Measurements from ENCODE around the gene MYBPH. TPM values are rescaled to one million over a fixed set of nuclear protein-coding genes. Genes with fewer than 3 reads are reported as not detected.
A peak's percentile ranks its signal among the peaks of the same experiment; 100 is the strongest.

MYBPH gene
- polyA plus RNA-seq, 2 of the 4 experiments (the other 2 are of a cell fraction): not detected

GRCh38 chr1:203216274-203217138 lies 40.9 kb upstream of the MYBPH start (continued):
- TF ChIP-seq TP53 (CRISPR knock-in tag; IDR thresholded peaks at IDR 0.05) (no peak), EHF (CRISPR knock-in tag; IDR thresholded peaks at IDR 0.05) (no peak), MAZ (IDR thresholded peaks at IDR 0.05; ENCODE audit: borderline replicate concordance, low read depth, low read length) (no peak), EHMT2 (IDR thresholded peaks at IDR 0.05; ENCODE audit: low read depth) (no peak), BCL3 (IDR thresholded peaks at IDR 0.05) (no peak), E2F6 (IDR thresholded peaks at IDR 0.05; ENCODE audit: borderline replicate concordance, low read depth) (no peak), CTCF (IDR thresholded peaks at IDR 0.05) (peak; percentile 90), CBX2 (IDR thresholded peaks at IDR 0.05; ENCODE audit: borderline replicate concordance, low read depth) (no peak), HDAC2 (IDR thresholded peaks at IDR 0.05) (no peak), HOXB13 (CRISPR knock-in tag; IDR thresholded peaks at IDR 0.05; ENCODE audit: low read depth) (no peak), CHD2 (IDR thresholded peaks at IDR 0.05; ENCODE audit: low read length, partially characterized antibody) (no peak), BHLHE40 (IDR thresholded peaks at IDR 0.05; ENCODE audit: low read depth, low read length) (no peak), NFE2L2 (conservative IDR thresholded peaks at IDR 0.05; ENCODE audit: low read length) (no peak), PHF8 (IDR thresholded peaks at IDR 0.05; ENCODE audit: borderline replicate concordance, low read depth) (no peak), ZNF302 (CRISPR knock-in tag; IDR thresholded peaks at IDR 0.05) (no peak), CEBPB (IDR thresholded peaks at IDR 0.05) (no peak), HEYL (CRISPR knock-in tag; IDR thresholded peaks at IDR 0.05) (no peak), ZFP36 (IDR thresholded peaks at IDR 0.05; ENCODE audit: borderline replicate concordance, partially characterized antibody) (no peak), RFX5 (IDR thresholded peaks at IDR 0.05) (no peak)

- H3K4me2 ChIP-seq: no peak overlapping the region
- TF ChIP-seq EP300 (IDR thresholded peaks at IDR 0.05) (no peak), ZFP36 (IDR thresholded peaks at IDR 0.05; ENCODE audit: borderline replicate concordance, partially characterized antibody) (no peak), CBX2 (IDR thresholded peaks at IDR 0.05; ENCODE audit: borderline replicate concordance, low read depth) (no peak)
- DNase-seq (ENCODE audit: low read depth in 1 of 2, low spot score in 1 of 2) (no peak), FAIRE-seq (no peak), ATAC-seq (peak; percentile 3 to 6; a peak in 1 of 6 replicates)
- no peak overlapping the region for H3K4me3 ChIP-seq
- POLR2A ChIA-PET: interaction anchor here (1.0 to 1.6 kb wide), 2 partner anchors 98 to 176 kb away, joined by 4 read pairs; no protein-coding TSS in a partner anchor
- no peaks in the 10 kb centered on the region for H3K4me1 ChIP-seq
- H3K27ac ChIP-seq: no peak overlapping the region
- no peaks in the 10 kb centered on the region for H3K9me3 ChIP-seq
- CTCF ChIA-PET: interaction anchor here (0.6 to 14.7 kb wide), 45 partner anchors 10 to 569 kb away, joined by 3 to 452 read pairs (median 9); partner anchors contain the start of genes ADORA1, CHIT1, MYBPH and MYOG
- WGBS (ENCODE audit: missing lambda C conversion rate): 59% methylated on average over 9 of the region's 9 CpGs
Measured at GRCh38 chr1:203215573-203215972, 39.9 kb upstream of the MYBPH start.

GRCh38 chr1:203214871-203215270 lies 39.2 kb upstream of the MYBPH start:
- Histone ChIP-seq H3K4me1 (no peaks in the 10 kb centered on the region), H3K4me2 (no peak overlapping the region), H3K9me3 (no peaks in the 10 kb centered on the region), H3K27ac (no peak overlapping the region), H3K4me3 (no peak overlapping the region)
- ChIA-PET POLR2A (no interaction called here), CTCF (interaction anchor here (0.6 to 14.7 kb wide), 27 partner anchors 8 to 215 kb away, joined by 3 to 452 read pairs (median 13); partner anchors contain the start of genes CHIT1, MYBPH, MYOG and PPFIA4)
- FAIRE-seq (no peak), DNase-seq (ENCODE audit: low read depth in 1 of 2, low spot score in 1 of 2) (no peak), ATAC-seq (no peak)
- 52% methylated on average over 7 of the region's 7 CpGs for WGBS (ENCODE audit: missing lambda C conversion rate)
- TF ChIP-seq CBX8 (IDR thresholded peaks at IDR 0.05) (no peak), CBX2 (IDR thresholded peaks at IDR 0.05; ENCODE audit: borderline replicate concordance, low read depth) (no peak), KDM1A (IDR thresholded peaks at IDR 0.05; ENCODE audit: low read depth) (no peak), BCL3 (IDR thresholded peaks at IDR 0.05) (no peak), MAZ (IDR thresholded peaks at IDR 0.05; ENCODE audit: borderline replicate concordance, low read depth, low read length) (no peak), TFCP2L1 (CRISPR knock-in tag; IDR thresholded peaks at IDR 0.05) (no peak), PHF8 (IDR thresholded peaks at IDR 0.05; ENCODE audit: borderline replicate concordance, low read depth) (no peak), RFX5 (IDR thresholded peaks at IDR 0.05) (no peak), NFE2L2 (conservative IDR thresholded peaks at IDR 0.05; ENCODE audit: low read length) (no peak), TP53 (CRISPR knock-in tag; IDR thresholded peaks at IDR 0.05) (no peak), CEBPB (IDR thresholded peaks at IDR 0.05) (no peak), HOXB5 (CRISPR knock-in tag; IDR thresholded peaks at IDR 0.05) (no peak)
